ENCODE data around the gene PACS1. TPM values are rescaled to one million over a fixed set of nuclear protein-coding genes. Genes with fewer than 3 reads are reported as not detected.

Gene PACS1
- total RNA-seq, 1 experiment from 2014 or later, result 33.5 TPM

GRCh38 chr11:66238786-66239413 lies 168.8 kb downstream of the PACS1 start:
- no peak overlapping the region for H3K4me3 Mint-ChIP-seq (ENCODE audit: unreplicated experiment)
- TF ChIP-seq CTCF (IDR thresholded peaks at IDR 0.05; ENCODE audit: unreplicated experiment), result no peak
- POLR2A ChIA-PET, result no interaction called here
- no peak overlapping the region for H3K27ac Mint-ChIP-seq (ENCODE audit: low read depth, unreplicated experiment)
- H3K27me3 Mint-ChIP-seq (ENCODE audit: insufficient read depth, unreplicated experiment), result no peaks in the 10 kb centered on the region
- no peaks in the 10 kb centered on the region for H3K9me3 Mint-ChIP-seq (ENCODE audit: unreplicated experiment)
- DNase-seq (ENCODE audit: unreplicated experiment), result no peak
- BruUV-seq (replicated peaks), result no TSS peak
- intact Hi-C loops (cut with micrococcal nuclease), result no loop called here
- H3K36me3 Mint-ChIP-seq (ENCODE audit: insufficient read depth, unreplicated experiment), result peaks cover 54% of the 10 kb centered on the region
- CTCF ChIA-PET, result interaction anchor here (0.7 to 4.6 kb wide), 4 partner anchors 12 to 190 kb away, joined by 3 to 22 read pairs (median 3); no protein-coding TSS in a partner anchor
- H3K4me1 Mint-ChIP-seq (ENCODE audit: insufficient read depth, unreplicated experiment), result no peaks in the 10 kb centered on the region

DNA sequence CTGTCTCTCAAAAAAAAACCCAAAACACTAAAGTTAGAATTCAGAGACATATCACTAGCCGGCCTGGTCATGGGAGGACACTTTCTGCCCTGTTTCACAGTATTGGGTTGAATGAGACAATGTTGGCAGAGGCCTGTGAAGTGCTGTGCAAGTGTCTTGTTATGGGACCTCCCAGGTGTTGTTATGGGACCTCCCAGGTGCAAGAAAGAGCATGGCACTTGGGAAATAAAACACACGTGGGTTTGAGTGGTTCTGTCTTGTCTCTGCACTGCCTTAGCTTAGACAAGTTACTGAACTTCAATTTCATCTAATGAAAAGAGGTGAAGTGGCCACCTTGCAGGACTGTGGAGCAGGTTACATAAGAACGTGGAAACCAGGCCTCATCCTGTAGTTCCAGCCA lies 169.4 kb downstream of the PACS1 start:
- Mint-ChIP-seq H3K4me3 (ENCODE audit: unreplicated experiment) (no peak overlapping the region), H3K9me3 (ENCODE audit: unreplicated experiment) (no peaks in the 10 kb centered on the region), H3K27ac (ENCODE audit: low read depth, unreplicated experiment) (no peak overlapping the region), H3K27me3 (ENCODE audit: insufficient read depth, unreplicated experiment) (no peaks in the 10 kb centered on the region), H3K4me1 (ENCODE audit: insufficient read depth, unreplicated experiment) (no peaks in the 10 kb centered on the region), H3K36me3 (ENCODE audit: insufficient read depth, unreplicated experiment) (peaks cover 51% of the 10 kb centered on the region)
- no peak for DNase-seq (ENCODE audit: unreplicated experiment)
- no peak for TF ChIP-seq CTCF (IDR thresholded peaks at IDR 0.05; ENCODE audit: unreplicated experiment)
- POLR2A ChIA-PET, result no interaction called here
- intact Hi-C loops (cut with micrococcal nuclease), result no loop called here
- CTCF ChIA-PET, result interaction anchor here (0.8 kb wide), 1 partner anchor 17 kb away, joined by 3 read pairs; no protein-coding TSS in a partner anchor
- no TSS peak for BruUV-seq (replicated peaks)

DNA sequence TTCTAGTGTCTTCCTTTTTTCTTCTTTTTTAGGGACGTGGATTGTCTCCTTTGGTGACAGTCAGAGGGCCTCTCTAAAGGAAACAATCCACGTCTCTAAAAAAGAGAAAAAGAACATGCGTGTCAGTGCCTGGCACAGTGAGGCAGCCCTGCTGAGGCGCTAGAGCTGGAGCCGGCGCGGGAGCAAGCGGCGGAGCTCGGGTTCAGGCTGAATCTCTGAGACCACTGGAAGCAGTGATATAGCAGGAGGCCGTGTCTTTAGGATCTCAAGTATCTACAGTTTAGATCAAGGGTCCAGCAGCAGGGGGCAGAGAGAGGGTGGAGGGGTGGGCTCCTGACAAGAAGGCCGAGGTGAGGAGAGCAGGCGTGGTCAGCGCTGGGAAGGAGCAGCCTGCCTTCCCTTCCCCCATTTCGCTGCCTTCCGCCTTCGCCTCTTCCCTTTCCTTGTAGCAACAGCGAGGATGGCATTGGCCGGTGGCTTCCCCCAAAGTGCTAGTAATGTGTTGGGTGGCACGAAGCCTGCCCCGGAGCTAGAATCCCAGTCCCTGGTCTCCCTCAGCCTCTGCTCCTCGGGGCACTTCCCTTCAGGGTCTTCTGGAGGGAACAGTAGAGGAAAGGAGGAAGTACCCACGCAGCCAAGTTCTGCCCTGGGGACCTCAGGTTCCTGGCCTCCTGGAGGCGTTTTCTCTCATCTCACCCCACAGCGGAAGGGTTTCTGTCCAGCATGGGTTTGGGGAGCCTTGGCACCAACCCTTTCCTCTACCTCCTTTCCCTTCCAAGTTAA lies 170.1 kb downstream of the PACS1 start:
- BruUV-seq (replicated peaks), result no TSS peak
- TF ChIP-seq CTCF (IDR thresholded peaks at IDR 0.05; ENCODE audit: unreplicated experiment), result no peak
- Mint-ChIP-seq H3K4me3 (ENCODE audit: unreplicated experiment) (no peak overlapping the region), H3K4me1 (ENCODE audit: insufficient read depth, unreplicated experiment) (no peaks in the 10 kb centered on the region), H3K27ac (ENCODE audit: low read depth, unreplicated experiment) (no peak overlapping the region), H3K9me3 (ENCODE audit: unreplicated experiment) (no peaks in the 10 kb centered on the region), H3K27me3 (ENCODE audit: insufficient read depth, unreplicated experiment) (no peaks in the 10 kb centered on the region), H3K36me3 (ENCODE audit: insufficient read depth, unreplicated experiment) (peaks cover 48% of the 10 kb centered on the region)
- POLR2A ChIA-PET, result no interaction called here
- no peak for DNase-seq (ENCODE audit: unreplicated experiment)
- intact Hi-C loops (cut with micrococcal nuclease), result no loop called here
- CTCF ChIA-PET, result interaction anchor here (0.6 to 2.2 kb wide), 4 partner anchors 18 to 195 kb away, joined by 3 to 9 read pairs (median 3); no protein-coding TSS in a partner anchor

GRCh38 chr11:66240781-66241136 lies 170.7 kb downstream of the PACS1 start:
- no peak overlapping the region for H3K27ac Mint-ChIP-seq (ENCODE audit: low read depth, unreplicated experiment)
- BruUV-seq (replicated peaks), result no TSS peak
- ChIA-PET POLR2A (no interaction called here), CTCF (interaction anchor here (0.6 to 2.2 kb wide), 5 partner anchors 19 to 195 kb away, joined by 3 to 9 read pairs (median 3); no protein-coding TSS in a partner anchor)
- no peak for DNase-seq (ENCODE audit: unreplicated experiment)
- H3K27me3 Mint-ChIP-seq (ENCODE audit: insufficient read depth, unreplicated experiment), result no peaks in the 10 kb centered on the region
- TF ChIP-seq CTCF (IDR thresholded peaks at IDR 0.05; ENCODE audit: unreplicated experiment), result no peak
- no peak overlapping the region for H3K4me3 Mint-ChIP-seq (ENCODE audit: unreplicated experiment)
- H3K4me1 Mint-ChIP-seq (ENCODE audit: insufficient read depth, unreplicated experiment), result no peaks in the 10 kb centered on the region
- H3K9me3 Mint-ChIP-seq (ENCODE audit: unreplicated experiment), result no peaks in the 10 kb centered on the region
- intact Hi-C loops (cut with micrococcal nuclease), result no loop called here
- H3K36me3 Mint-ChIP-seq (ENCODE audit: insufficient read depth, unreplicated experiment), result peaks cover 48% of the 10 kb centered on the region

All from MCF 10A (cell line).